ENCODE results near the gene OPTC. TPM values are rescaled to one million over a fixed set of nuclear protein-coding genes. Genes with fewer than 3 reads are reported as not detected.

The OPTC gene
- total RNA-seq, 5 donors from 2014 or later (not counting 1 experiment from before 2014, with no cell fraction given), result not detected

DNA sequence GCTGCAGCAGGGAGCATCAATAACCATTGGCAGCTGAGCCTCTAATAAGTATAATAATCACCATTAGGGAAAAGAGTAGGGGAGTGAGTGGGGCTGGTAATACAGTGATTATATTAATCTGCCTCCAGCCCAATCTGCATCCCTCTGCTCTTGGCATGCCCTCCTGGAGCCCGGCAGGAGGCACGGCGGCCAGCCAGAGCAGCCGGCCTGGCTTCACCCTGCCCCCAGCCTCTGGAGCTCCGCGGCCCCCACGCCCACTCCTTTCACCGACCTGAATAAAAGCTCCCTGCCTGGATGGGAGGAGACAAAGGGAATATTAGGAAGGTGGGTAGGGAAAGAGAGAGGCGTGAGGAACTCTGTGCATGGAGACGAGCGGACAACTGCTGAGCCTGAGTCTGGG lies 28.3 kb downstream of the OPTC start:
- Mint-ChIP-seq H3K9me3 (no peaks in the 10 kb centered on the region), H3K27ac (no peak overlapping the region), H3K27me3 (peaks cover 0 to 2% of the 10 kb centered on the region in 2 donors), H3K36me3 (no peaks in the 10 kb centered on the region), H3K4me1 (peaks cover 0 to 3% (median 0%) of the 10 kb centered on the region in 3 donors), H3K4me3 (no peak overlapping the region)
- Histone ChIP-seq H3K27ac (ENCODE audit: low read length) (no peak overlapping the region), H3K36me3 (ENCODE audit: control insufficient read depth in 2 of 2, extremely low read depth in 1 of 2, insufficient read depth in 1 of 2, low read length in 1 of 2) (no peaks in the 10 kb centered on the region), H3K4me3 (ENCODE audit: control insufficient read depth in 1 of 2, extremely low read depth in 1 of 2, low read length in 1 of 2) (no peak overlapping the region), H3K4me1 (ENCODE audit: control insufficient read depth in 1 of 2, extremely low read depth in 1 of 2, insufficient read depth in 2 of 2, low read length in 2 of 2) (no peaks in the 10 kb centered on the region), H3K27me3 (replicated peaks in 1 of 2; ENCODE audit: control insufficient read depth in 2 of 2, extremely low read depth in 1 of 2, insufficient read depth in 2 of 2, low read length in 1 of 2) (peaks cover 0 to 13% of the 10 kb centered on the region in 2 experiments), H3K9me3 (no peaks in the 10 kb centered on the region)
- CTCF ChIA-PET, result no interaction called here
- DNase-seq, result no peak
- no peak for ATAC-seq (replicated peaks in 1 of 4)
- POLR2A ChIA-PET, result no interaction called here
- WGBS (ENCODE audit: insufficient coverage), result 83% methylated on average over 1 of the region's 11 CpGs

DNA sequence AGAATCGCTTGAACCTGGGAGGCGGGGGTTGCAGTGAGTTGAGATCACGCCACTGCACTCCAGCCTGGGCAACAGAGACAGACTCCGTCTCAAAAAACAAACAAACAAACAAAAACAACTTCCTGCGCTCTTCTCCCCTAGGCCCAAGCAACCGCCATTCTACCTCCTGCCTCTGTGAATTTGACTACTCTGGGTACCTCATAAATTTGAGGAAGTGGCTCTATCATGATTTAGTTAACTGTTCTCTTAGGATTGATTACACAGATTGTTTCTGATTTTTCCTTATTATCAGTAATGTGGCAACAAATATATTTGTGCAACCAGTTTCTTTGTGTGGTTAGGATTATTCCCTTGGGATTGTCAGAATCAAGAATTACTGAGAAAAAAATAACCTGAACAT lies 29.7 kb downstream of the OPTC start:
- no peaks in the 10 kb centered on the region for H3K36me3 Mint-ChIP-seq
- CTCF ChIA-PET, result no interaction called here
- no peak for DNase-seq

DNA sequence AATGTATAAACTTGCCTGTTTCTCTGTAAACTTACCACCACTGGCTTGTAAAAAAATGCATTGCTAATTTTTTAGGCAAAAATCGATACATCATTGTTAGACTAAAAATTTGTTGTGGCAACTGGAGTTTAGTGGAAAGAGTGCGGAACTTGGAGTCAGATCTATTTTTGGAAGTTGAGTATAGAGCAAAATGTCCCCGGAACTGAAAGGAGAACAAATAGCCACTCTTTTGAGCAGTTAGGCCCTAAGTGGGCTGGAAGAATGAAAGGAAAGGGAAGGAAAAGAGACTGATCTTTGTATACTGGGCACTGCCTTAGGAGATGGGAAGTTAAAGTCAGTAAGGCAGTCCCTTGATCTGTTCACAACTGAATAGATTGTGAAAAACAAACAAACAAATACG lies 30.2 kb downstream of the OPTC start:
- Histone ChIP-seq H3K27me3 (replicated peaks in 1 of 2; ENCODE audit: control insufficient read depth in 2 of 2, extremely low read depth in 1 of 2, insufficient read depth in 2 of 2, low read length in 1 of 2) (peaks cover 0 to 7% of the 10 kb centered on the region in 2 experiments), H3K4me1 (ENCODE audit: control insufficient read depth in 1 of 2, extremely low read depth in 1 of 2, insufficient read depth in 2 of 2, low read length in 2 of 2) (peaks cover 0 to 2% of the 10 kb centered on the region in 2 experiments), H3K36me3 (ENCODE audit: control insufficient read depth in 2 of 2, extremely low read depth in 1 of 2, insufficient read depth in 1 of 2, low read length in 1 of 2) (no peaks in the 10 kb centered on the region), H3K27ac (ENCODE audit: low read length) (no peak overlapping the region), H3K4me3 (ENCODE audit: control insufficient read depth in 1 of 2, extremely low read depth in 1 of 2, low read length in 1 of 2) (no peak overlapping the region), H3K9me3 (no peaks in the 10 kb centered on the region)
- ChIA-PET CTCF (no interaction called here), POLR2A (no interaction called here)
- H3K4me3 Mint-ChIP-seq, result no peak overlapping the region
- no peak overlapping the region for H3K27ac Mint-ChIP-seq
- H3K9me3 Mint-ChIP-seq, result no peaks in the 10 kb centered on the region
- no peaks in the 10 kb centered on the region for H3K4me1 Mint-ChIP-seq
- no peak for DNase-seq
- 94% methylated on average over 2 of the region's 4 CpGs for WGBS (ENCODE audit: insufficient coverage)
- no peaks in the 10 kb centered on the region for H3K36me3 Mint-ChIP-seq
- H3K27me3 Mint-ChIP-seq, result no peaks in the 10 kb centered on the region
- no peak for ATAC-seq (replicated peaks in 1 of 4)

More for the DNA sequence above, 29.7 kb downstream of the OPTC start:
- H3K4me1 Mint-ChIP-seq, result no peaks in the 10 kb centered on the region
- no peak overlapping the region for H3K4me3 ChIP-seq (ENCODE audit: control insufficient read depth in 1 of 2, extremely low read depth in 1 of 2, low read length in 1 of 2)
- POLR2A ChIA-PET, result no interaction called here
- H3K4me3 Mint-ChIP-seq, result no peak overlapping the region
- peaks cover 0 to 7% of the 10 kb centered on the region in 2 experiments for H3K27me3 ChIP-seq (replicated peaks in 1 of 2; ENCODE audit: control insufficient read depth in 2 of 2, extremely low read depth in 1 of 2, insufficient read depth in 2 of 2, low read length in 1 of 2)
- no peaks in the 10 kb centered on the region for H3K9me3 ChIP-seq
- no peak overlapping the region for H3K27ac ChIP-seq (ENCODE audit: low read length)
- no peak for ATAC-seq (replicated peaks in 1 of 4)
- no peak overlapping the region for H3K27ac Mint-ChIP-seq
- H3K36me3 ChIP-seq (ENCODE audit: control insufficient read depth in 2 of 2, extremely low read depth in 1 of 2, insufficient read depth in 1 of 2, low read length in 1 of 2), result no peaks in the 10 kb centered on the region
- H3K27me3 Mint-ChIP-seq, result peaks cover 0 to under 1% of the 10 kb centered on the region in 2 donors
- WGBS (ENCODE audit: insufficient coverage), result no CpG with 5 or more reads among the region's 6 CpGs
- H3K9me3 Mint-ChIP-seq, result no peaks in the 10 kb centered on the region
- no peaks in the 10 kb centered on the region for H3K4me1 ChIP-seq (ENCODE audit: control insufficient read depth in 1 of 2, extremely low read depth in 1 of 2, insufficient read depth in 2 of 2, low read length in 2 of 2)

DNA sequence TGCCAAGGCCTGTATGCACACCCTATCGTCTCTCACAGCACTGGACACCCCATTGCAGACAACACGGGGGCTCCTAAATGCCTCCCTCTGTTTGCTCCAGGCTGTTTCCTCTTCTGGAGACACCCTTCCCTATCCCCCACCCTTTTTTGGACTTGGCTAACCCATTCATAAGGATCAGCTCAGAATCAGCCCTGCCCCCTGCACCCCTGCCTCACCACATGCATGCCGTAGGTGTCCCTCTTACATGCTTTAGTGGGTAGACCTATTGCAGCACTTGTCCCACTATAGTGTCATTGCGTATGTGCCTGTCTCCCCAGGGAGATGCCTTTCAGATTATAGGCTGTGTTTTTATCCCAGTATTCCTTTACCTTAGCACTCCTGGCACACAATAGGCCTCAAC lies 30.9 kb downstream of the OPTC start:
- no peak overlapping the region for H3K4me3 ChIP-seq (ENCODE audit: control insufficient read depth in 1 of 2, extremely low read depth in 1 of 2, low read length in 1 of 2)
- no peak overlapping the region for H3K27ac ChIP-seq (ENCODE audit: low read length)
- WGBS (ENCODE audit: insufficient coverage), result 80% methylated on average over 2 of the region's 4 CpGs
- H3K27me3 ChIP-seq (replicated peaks in 1 of 2; ENCODE audit: control insufficient read depth in 2 of 2, extremely low read depth in 1 of 2, insufficient read depth in 2 of 2, low read length in 1 of 2), result peaks cover 0 to 7% of the 10 kb centered on the region in 2 experiments
- H3K4me1 ChIP-seq (ENCODE audit: control insufficient read depth in 1 of 2, extremely low read depth in 1 of 2, insufficient read depth in 2 of 2, low read length in 2 of 2), result peaks cover 0 to 4% of the 10 kb centered on the region in 2 experiments
- no peaks in the 10 kb centered on the region for H3K9me3 ChIP-seq
- CTCF ChIA-PET, result no interaction called here
- no peaks in the 10 kb centered on the region for H3K9me3 Mint-ChIP-seq
- no peak overlapping the region for H3K4me3 Mint-ChIP-seq
- no peaks in the 10 kb centered on the region for H3K36me3 Mint-ChIP-seq
- H3K27ac Mint-ChIP-seq, result no peak overlapping the region
- ATAC-seq (replicated peaks in 1 of 4), result no peak
- no peaks in the 10 kb centered on the region for H3K36me3 ChIP-seq (ENCODE audit: control insufficient read depth in 2 of 2, extremely low read depth in 1 of 2, insufficient read depth in 1 of 2, low read length in 1 of 2)
- POLR2A ChIA-PET, result interaction anchor here in 1 of 2 donors (0.7 kb wide), 1 partner anchor 1138 kb away, joined by 3 read pairs; no protein-coding TSS in a partner anchor
- no peaks in the 10 kb centered on the region for H3K27me3 Mint-ChIP-seq
- no peak for DNase-seq
- peaks cover 0 to 2% (median 2%) of the 10 kb centered on the region in 3 donors for H3K4me1 Mint-ChIP-seq

DNA sequence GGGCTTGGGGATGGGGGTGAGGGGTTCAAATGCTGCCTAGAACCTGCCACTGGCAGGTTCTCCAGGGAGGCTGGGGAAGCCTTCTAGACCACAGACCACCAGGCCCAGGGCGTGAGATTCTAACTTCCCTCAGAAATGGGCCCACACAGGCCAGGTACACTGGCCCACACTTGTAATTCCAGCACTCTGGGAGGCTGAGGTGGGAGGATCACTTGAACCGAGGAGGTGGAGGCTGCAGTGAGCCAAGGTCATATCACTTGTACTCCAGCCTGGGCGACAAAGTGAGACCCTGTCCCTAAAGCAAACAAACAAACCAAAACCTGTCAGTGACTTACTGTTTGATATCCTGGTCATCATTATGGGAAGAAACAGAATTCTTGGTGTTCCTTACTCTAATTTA lies 31.7 kb downstream of the OPTC start:
- ChIA-PET POLR2A (interaction anchor here in 1 of 2 donors (0.7 kb wide), 1 partner anchor 1139 kb away, joined by 3 read pairs; no protein-coding TSS in a partner anchor), CTCF (no interaction called here)
- H3K27ac ChIP-seq (ENCODE audit: low read length), result no peak overlapping the region
- H3K4me3 ChIP-seq (ENCODE audit: control insufficient read depth in 1 of 2, extremely low read depth in 1 of 2, low read length in 1 of 2), result no peak overlapping the region
- DNase-seq (no peak), ATAC-seq (replicated peaks in 1 of 4) (no peak)
- peaks cover 0 to 4% of the 10 kb centered on the region in 2 experiments for H3K4me1 ChIP-seq (ENCODE audit: control insufficient read depth in 1 of 2, extremely low read depth in 1 of 2, insufficient read depth in 2 of 2, low read length in 2 of 2)
- peaks cover 0 to 2% (median 2%) of the 10 kb centered on the region in 3 donors for H3K4me1 Mint-ChIP-seq
- no peak overlapping the region for H3K4me3 Mint-ChIP-seq
- no peaks in the 10 kb centered on the region for H3K36me3 Mint-ChIP-seq
- no CpG with 5 or more reads among the region's 3 CpGs for WGBS (ENCODE audit: insufficient coverage)
- H3K27ac Mint-ChIP-seq, result no peak overlapping the region
- H3K27me3 Mint-ChIP-seq, result no peaks in the 10 kb centered on the region
- peaks cover 0 to 7% of the 10 kb centered on the region in 2 experiments for H3K27me3 ChIP-seq (replicated peaks in 1 of 2; ENCODE audit: control insufficient read depth in 2 of 2, extremely low read depth in 1 of 2, insufficient read depth in 2 of 2, low read length in 1 of 2)
- no peaks in the 10 kb centered on the region for H3K36me3 ChIP-seq (ENCODE audit: control insufficient read depth in 2 of 2, extremely low read depth in 1 of 2, insufficient read depth in 1 of 2, low read length in 1 of 2)
- no peaks in the 10 kb centered on the region for H3K9me3 Mint-ChIP-seq
- no peaks in the 10 kb centered on the region for H3K9me3 ChIP-seq

DNA sequence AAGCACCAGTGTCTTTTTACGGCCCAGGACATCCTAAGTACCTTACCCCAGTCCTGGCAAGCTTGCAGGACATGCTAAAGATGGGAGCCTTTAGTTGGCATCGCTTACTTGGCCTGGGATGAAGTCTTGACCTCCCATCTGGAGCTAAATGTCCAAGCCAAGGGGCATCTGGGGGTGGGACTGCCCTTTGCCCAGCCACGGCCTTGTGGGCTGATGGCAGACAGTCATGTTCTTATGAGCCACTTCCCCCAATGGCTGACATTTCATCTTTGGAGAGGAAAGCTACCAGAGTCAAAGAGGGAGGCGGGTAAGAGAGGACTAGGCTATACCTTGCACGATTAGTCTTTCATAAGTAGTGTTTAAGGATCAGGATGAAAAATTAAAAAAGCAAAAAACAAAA lies 32.2 kb downstream of the OPTC start:
- ATAC-seq (replicated peaks in 1 of 4) (no peak), DNase-seq (no peak)
- CTCF ChIA-PET, result interaction anchor here in 1 of 2 donors (0.5 kb wide), 1 partner anchor 10 kb away, joined by 3 read pairs; no protein-coding TSS in a partner anchor
- Histone ChIP-seq H3K27me3 (replicated peaks in 1 of 2; ENCODE audit: control insufficient read depth in 2 of 2, extremely low read depth in 1 of 2, insufficient read depth in 2 of 2, low read length in 1 of 2) (peaks cover 0 to 6% of the 10 kb centered on the region in 2 experiments), H3K9me3 (no peaks in the 10 kb centered on the region), H3K4me3 (ENCODE audit: control insufficient read depth in 1 of 2, extremely low read depth in 1 of 2, low read length in 1 of 2) (no peak overlapping the region), H3K36me3 (ENCODE audit: control insufficient read depth in 2 of 2, extremely low read depth in 1 of 2, insufficient read depth in 1 of 2, low read length in 1 of 2) (no peaks in the 10 kb centered on the region), H3K27ac (ENCODE audit: low read length) (no peak overlapping the region), H3K4me1 (ENCODE audit: control insufficient read depth in 1 of 2, extremely low read depth in 1 of 2, insufficient read depth in 2 of 2, low read length in 2 of 2) (peaks cover 0 to 4% of the 10 kb centered on the region in 2 experiments)
- Mint-ChIP-seq H3K27ac (no peak overlapping the region), H3K4me1 (peaks cover 0 to 2% (median 2%) of the 10 kb centered on the region in 3 donors), H3K36me3 (no peaks in the 10 kb centered on the region), H3K9me3 (no peaks in the 10 kb centered on the region), H3K27me3 (no peaks in the 10 kb centered on the region), H3K4me3 (no peak overlapping the region)
- 75% methylated on average over 1 of the region's 5 CpGs for WGBS (ENCODE audit: insufficient coverage)
- POLR2A ChIA-PET, result interaction anchor here in 1 of 2 donors (0.6 kb wide), 1 partner anchor 132 kb away, joined by 5 read pairs; no protein-coding TSS in a partner anchor

Data from T-cell (primary cell).